Activated T-helper 2 cell treated with anti-CD3 and anti-CD28 coated beads, Interferon-gamma antibody, Interleukin-2, Interleukin-4, amounts not matched to agents 10 μg/mL and 5 μg/mL and 100 μg/mL, durations not matched to agents 14 hours and 24 hours and 36 hours (primary cell): ENCODE results near the gene UMODL1. TPM values are rescaled to one million over a fixed set of nuclear protein-coding genes. Genes with fewer than 3 reads are reported as not detected.
"Not testable (repeated sequence)": the region's sequence is repeated elsewhere in the genome, so short reads cannot be mapped to it uniquely, and the experiment has no call there.

Experiments
- DNase-seq: peaks from one replicate; pipeline ENCODE4 v3.0.0; 2021; ENCODE audit warnings: low spot score
- H3K27ac Mint-ChIP-seq: one replicate; pipeline ENCODE4 v1.8.0; 2021; ENCODE audit warnings: mixed read lengths
- H3K27me3 Mint-ChIP-seq: one replicate; pipeline ENCODE4 v1.8.0; 2021; ENCODE audit warnings: low read depth, mixed read lengths
- H3K36me3 Mint-ChIP-seq: one replicate; pipeline ENCODE4 v1.8.0; 2021; ENCODE audit warnings: low read depth, mixed read lengths
- H3K4me1 Mint-ChIP-seq: one replicate; pipeline ENCODE4 v1.8.0; 2021; ENCODE audit warnings: low read depth, mixed read lengths
- H3K4me3 Mint-ChIP-seq: one replicate; pipeline ENCODE4 v1.8.0; 2021; ENCODE audit warnings: low read depth, mild to moderate bottlenecking, moderate library complexity, mixed read lengths
- H3K9me3 Mint-ChIP-seq: one replicate; pipeline ENCODE4 v1.8.0; 2021; ENCODE audit warnings: mixed read lengths
- intact Hi-C: fragments of 100-400 bp; cut with micrococcal nuclease; formaldehyde crosslinking; loops from one replicate; pipeline ENCODE4 v1.15.1; 2023
- total RNA-seq: library from RNA; stranded (reverse); gene quantifications from 2 replicates; pipeline ENCODE4 v1.2.3, GENCODE V29; 2022

The UMODL1 gene
- total RNA-seq, 1 donor from 2014 or later = not detected

DNA sequence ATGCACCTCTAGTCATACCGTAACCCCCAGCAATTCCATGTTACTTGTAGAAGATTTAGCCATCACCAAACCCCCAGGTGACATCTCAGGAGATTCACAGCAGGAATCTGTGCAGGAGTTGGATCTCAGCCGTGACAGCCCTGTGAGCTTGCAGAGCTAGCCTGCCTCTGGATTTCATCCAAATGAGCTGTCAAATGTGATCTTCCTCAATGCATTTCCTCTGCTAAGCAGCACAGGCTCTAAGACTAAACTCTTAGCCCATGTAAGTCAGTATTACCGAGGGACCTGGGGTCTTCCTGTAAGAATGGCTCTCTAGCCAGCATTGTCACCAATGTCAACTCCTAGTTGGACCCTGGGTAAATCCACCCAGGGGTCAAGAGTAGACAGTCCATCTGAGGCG is 41.7 kb downstream of the UMODL1 start:
- Mint-ChIP-seq H3K4me3 (no peak overlapping the region), H3K27me3 (peaks cover 11% of the 10 kb centered on the region), H3K4me1 (peaks cover 11% of the 10 kb centered on the region), H3K27ac (no peak overlapping the region), H3K9me3 (no peaks in the 10 kb centered on the region), H3K36me3 (no peaks in the 10 kb centered on the region)
- DNase-seq = no peak
- intact Hi-C loops = no loop called here

DNA sequence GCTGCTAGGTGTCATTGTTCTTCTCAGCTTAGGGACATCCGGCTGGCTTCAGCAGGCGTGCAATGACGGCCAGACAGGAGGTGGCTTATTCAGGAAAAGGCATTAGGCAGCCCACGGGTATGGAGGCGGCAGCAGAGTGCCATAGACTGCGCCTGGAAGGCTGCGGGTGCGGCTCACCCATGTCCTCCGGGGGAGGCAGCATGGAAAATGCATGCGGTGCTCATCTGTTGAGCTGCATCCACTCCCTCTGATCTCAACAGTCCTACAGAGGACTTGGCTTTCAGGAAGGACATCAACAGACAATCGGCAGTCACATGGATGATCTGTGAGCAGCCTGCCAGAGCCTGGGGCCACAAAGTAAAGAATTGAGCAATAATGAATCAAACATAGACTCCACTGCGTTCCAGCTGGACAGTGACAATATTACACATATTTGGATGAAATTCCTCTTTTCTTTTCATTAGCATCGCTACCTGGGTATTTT is 42.9 kb downstream of the UMODL1 start:
- DNase-seq = no peak
- intact Hi-C loops = no loop called here
- H3K27me3 Mint-ChIP-seq = peaks cover 17% of the 10 kb centered on the region
- no peaks in the 10 kb centered on the region for H3K9me3 Mint-ChIP-seq
- H3K27ac Mint-ChIP-seq = no peak overlapping the region
- H3K4me3 Mint-ChIP-seq = no peak overlapping the region
- peaks cover 19% of the 10 kb centered on the region for H3K4me1 Mint-ChIP-seq
- H3K36me3 Mint-ChIP-seq = no peaks in the 10 kb centered on the region

DNA sequence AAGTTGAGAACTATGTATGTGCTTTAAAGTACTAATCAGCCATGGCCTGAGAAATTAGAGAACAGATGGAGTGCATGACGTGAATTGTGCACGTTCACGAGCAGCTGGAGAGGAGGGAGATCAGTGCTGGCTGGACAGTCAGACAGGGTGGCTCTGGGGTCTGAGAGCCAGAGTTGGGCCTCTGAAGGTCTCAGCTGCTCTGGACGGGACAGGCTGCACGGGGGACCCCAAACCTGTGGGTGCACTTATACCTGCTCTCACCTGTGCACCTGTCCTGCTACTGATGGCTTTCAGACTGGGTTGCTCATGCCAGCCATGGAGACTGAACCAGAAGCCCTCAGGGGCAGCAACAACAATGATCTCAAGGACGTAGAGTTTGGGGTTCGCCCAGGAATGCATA is 43.5 kb downstream of the UMODL1 start:
- intact Hi-C loops = loop anchor here (5.0 kb wide), 1 partner anchor 237 kb away; the partner anchor contains the start of gene PRDM15
- Mint-ChIP-seq H3K27ac (no peak overlapping the region), H3K27me3 (peaks cover 22% of the 10 kb centered on the region), H3K4me1 (peaks cover 26% of the 10 kb centered on the region), H3K36me3 (no peaks in the 10 kb centered on the region), H3K4me3 (no peak overlapping the region), H3K9me3 (no peaks in the 10 kb centered on the region)
- no peak for DNase-seq

DNA sequence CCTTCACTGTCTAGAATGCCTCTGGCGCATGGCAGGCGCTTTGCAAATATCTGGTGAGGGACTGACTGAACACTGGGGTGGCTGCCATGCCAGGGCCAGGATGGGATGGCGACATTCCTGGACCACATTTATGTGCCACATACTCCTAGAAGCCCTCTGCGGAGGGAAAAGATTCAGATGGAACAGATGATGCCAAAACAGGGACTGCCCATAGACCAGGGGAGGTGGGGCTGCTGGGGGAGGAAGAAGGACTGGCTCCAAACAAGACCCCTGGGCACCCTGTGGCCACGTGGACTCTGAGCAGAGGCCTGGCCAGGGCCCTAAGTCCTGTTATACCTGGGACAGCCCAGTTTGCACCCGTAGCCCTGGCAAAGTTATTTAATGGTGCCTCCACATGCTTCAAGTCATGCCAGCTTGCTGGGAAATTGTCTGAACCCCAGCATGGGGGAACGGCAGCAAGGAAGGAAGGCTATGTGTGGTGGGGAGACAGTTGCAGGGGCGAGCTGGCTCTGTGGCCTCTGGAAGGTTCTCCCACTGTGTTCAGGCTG is 44.1 kb downstream of the UMODL1 start:
- peaks cover 26% of the 10 kb centered on the region for H3K27me3 Mint-ChIP-seq

DNA sequence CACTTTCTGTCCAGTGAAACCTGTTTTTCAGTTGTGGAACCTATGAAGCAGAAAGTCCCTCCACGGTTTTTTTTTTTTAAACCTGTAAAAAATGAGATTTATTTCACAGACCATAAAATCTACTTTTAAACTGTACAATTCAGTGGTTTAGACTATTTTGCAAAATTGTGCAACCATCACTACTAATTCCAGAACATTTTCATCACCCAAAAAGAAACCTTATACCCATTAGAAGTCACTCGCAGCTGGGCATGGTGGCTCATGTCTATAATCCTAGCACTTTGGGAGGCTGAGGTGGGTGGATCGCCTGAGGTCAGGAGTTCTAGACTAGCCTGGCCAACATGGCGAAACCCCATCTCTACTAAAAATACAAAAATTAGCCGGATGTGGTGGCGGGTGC is 45.4 kb downstream of the UMODL1 start:
- not testable (repeated sequence) for H3K4me3 Mint-ChIP-seq, H3K27ac Mint-ChIP-seq, DNase-seq, H3K36me3 Mint-ChIP-seq, H3K9me3 Mint-ChIP-seq
- intact Hi-C loops = loop anchor here (2.0 to 5.0 kb wide), 2 partner anchors 239 to 504 kb away; partner anchors contain the start of gene PRDM15
- peaks cover 38% of the 10 kb centered on the region for H3K27me3 Mint-ChIP-seq
- H3K4me1 Mint-ChIP-seq = peaks cover 29% of the 10 kb centered on the region

More for the DNA sequence above, 44.1 kb downstream of the UMODL1 start:
- H3K4me1 Mint-ChIP-seq = peaks cover 26% of the 10 kb centered on the region
- no peak for DNase-seq
- H3K36me3 Mint-ChIP-seq = no peaks in the 10 kb centered on the region
- no peak overlapping the region for H3K27ac Mint-ChIP-seq
- intact Hi-C loops = loop anchor here (5.0 kb wide), 1 partner anchor 238 kb away; the partner anchor contains the start of gene PRDM15
- no peak overlapping the region for H3K4me3 Mint-ChIP-seq
- no peaks in the 10 kb centered on the region for H3K9me3 Mint-ChIP-seq

DNA sequence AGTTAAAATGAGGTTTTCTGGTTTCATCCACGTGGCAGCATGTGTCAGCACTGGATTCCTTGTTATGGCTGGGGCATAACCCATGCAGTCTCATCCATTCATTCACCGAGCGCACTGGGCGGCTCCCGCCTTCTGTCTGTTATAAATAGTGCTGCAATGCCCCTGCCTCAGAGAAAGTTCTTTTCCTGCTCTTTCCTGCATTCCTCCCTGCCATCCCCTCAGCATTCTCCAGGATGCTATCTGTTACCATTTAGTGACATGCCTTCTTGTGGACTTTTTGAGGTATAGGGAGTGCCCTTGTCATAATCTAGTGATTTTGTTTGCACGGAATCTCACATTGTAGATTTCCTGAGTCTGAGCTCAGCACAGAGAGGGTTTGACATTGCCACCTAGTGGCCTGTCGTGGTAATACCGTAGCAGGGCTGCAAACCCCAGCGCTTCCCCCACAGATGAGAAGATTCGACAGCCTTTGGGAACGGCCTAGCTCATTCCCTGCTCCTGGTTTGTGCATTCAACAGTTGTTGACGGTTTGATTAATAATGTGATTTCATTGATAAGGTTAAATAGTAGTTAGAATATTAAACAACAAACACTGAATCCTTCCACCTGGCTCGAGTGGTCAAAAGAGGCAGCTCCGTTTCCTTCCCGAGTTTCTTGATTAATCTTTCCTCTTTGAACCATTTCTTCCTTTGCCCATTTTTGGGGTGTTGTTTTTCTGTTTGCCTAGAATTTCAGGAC is 46.3 kb downstream of the UMODL1 start:
- intact Hi-C loops = loop anchor here (1.0 to 5.0 kb wide), 3 partner anchors 240 to 505 kb away; partner anchors contain the start of gene PRDM15
- H3K9me3 Mint-ChIP-seq = no peaks in the 10 kb centered on the region
- peak overlapping the region; percentile 24 for H3K27ac Mint-ChIP-seq
- H3K4me3 Mint-ChIP-seq = no peak overlapping the region
- H3K4me1 Mint-ChIP-seq = peaks cover 29% of the 10 kb centered on the region
- DNase-seq = peak; percentile 60
- peaks cover 43% of the 10 kb centered on the region for H3K27me3 Mint-ChIP-seq
- no peaks in the 10 kb centered on the region for H3K36me3 Mint-ChIP-seq

DNA sequence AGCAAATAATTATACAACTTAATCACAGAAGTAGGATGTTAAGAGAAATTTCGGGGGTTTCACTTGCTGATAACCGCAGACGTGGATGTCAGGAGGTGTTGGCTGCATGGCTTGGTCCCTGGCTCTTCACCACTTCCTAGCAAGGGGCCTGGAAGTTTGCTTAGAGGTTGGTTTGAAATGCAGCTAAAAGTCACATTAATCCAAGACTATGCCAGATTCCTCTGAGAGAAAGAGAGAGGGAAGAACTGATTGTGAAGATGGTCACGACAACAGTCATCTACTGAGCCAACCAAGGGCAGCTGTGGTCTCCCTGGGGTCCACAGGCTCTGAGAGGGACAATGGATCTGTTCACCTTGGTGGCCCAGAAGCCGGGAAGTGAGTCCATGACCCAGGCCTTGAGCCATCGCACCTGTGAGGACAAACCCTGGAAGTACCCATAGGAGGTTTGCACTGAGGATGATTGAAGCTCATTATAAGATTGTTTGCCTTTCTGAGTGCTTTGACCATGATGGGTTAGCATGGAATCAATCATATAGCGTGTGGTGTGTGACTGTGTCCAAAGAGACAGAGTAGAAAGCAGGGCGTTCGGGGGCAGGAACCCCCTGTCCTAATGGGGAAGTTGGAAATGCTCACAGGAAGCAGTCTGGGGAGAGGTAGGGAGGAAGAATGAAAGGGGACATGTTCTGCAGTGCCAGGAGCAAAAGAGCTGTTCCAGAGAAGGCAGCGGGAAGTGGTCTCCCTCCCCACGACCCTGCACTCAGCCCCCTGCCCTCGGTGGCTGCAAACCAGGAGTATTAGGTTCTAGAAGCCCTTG is 47.1 kb downstream of the UMODL1 start:
- Mint-ChIP-seq H3K4me3 (no peak overlapping the region), H3K36me3 (no peaks in the 10 kb centered on the region), H3K27me3 (peaks cover 41% of the 10 kb centered on the region), H3K27ac (no peak overlapping the region), H3K4me1 (peaks cover 29% of the 10 kb centered on the region), H3K9me3 (no peaks in the 10 kb centered on the region)
- no peak for DNase-seq
- intact Hi-C loops = loop anchor here (1.0 to 5.0 kb wide), 3 partner anchors 241 to 505 kb away; partner anchors contain the start of gene PRDM15

DNA sequence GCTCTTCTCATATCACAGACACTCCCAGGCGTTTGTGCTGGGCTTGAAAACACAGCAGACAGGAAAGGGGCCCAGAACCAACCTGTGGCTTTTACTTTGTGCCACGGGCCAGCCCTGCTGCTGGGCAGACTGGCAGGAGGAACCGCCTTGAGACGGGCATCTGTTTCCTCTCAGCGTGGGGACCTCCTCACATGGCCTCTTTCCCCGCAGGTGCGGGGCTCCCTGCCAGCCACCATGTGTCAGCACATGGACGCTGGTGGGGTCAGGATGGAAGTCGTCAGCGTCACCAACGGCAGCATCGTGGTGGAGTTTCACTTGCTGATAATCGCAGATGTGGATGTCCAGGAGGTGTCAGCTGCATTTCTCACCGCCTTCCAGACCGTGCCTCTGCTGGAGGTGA is 47.8 kb downstream of the UMODL1 start:
- Mint-ChIP-seq H3K27ac (no peak overlapping the region), H3K4me1 (peaks cover 32% of the 10 kb centered on the region), H3K4me3 (no peak overlapping the region), H3K9me3 (no peaks in the 10 kb centered on the region), H3K27me3 (peaks cover 45% of the 10 kb centered on the region), H3K36me3 (no peaks in the 10 kb centered on the region)
- DNase-seq = no peak
- intact Hi-C loops = loop anchor here (5.0 kb wide), 1 partner anchor 242 kb away; the partner anchor contains the start of gene PRDM15

DNA sequence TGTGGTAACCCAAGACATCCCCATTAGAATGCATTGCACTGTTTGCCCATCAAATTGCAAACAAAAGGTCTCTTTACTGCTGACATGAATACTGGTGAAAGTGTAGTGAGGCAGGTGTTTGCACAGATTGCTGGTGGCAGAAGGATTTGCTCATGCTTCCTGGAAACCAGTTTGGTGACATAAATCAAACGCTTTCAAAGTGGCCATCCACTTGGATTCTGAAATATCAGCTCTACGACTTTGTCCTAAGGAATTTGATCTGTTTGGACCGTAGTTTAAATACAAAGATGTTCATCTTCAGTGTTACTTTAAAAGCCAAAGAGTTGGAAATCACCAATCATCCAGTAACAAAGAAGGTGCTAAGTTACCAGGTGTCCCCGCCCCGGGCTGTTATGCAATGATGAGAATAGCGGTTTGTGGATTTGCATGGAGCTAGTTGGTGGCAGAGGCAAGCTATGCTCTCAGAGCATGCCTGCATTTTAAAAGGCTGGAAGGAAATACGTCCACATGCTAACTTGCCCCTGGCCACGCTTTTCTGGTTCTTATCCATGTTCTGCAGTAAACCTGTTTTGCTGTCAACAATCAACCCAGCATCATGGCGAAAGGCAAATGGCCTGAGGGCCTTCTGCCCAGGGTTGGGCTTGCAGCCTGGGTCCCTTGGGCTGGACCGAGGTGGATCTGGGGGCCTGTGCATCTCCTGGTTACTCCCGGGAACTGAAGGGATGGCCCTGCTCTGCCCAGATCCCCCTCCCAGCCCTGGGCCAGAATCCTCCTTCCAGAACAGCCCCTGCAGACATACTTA is 49.2 kb downstream of the UMODL1 start:
- no peak overlapping the region for H3K4me3 Mint-ChIP-seq
- peaks cover 42% of the 10 kb centered on the region for H3K27me3 Mint-ChIP-seq
- intact Hi-C loops = no loop called here
- H3K36me3 Mint-ChIP-seq = no peaks in the 10 kb centered on the region
- no peaks in the 10 kb centered on the region for H3K9me3 Mint-ChIP-seq
- no peak for DNase-seq
- peaks cover 32% of the 10 kb centered on the region for H3K4me1 Mint-ChIP-seq
- H3K27ac Mint-ChIP-seq = no peak overlapping the region

DNA sequence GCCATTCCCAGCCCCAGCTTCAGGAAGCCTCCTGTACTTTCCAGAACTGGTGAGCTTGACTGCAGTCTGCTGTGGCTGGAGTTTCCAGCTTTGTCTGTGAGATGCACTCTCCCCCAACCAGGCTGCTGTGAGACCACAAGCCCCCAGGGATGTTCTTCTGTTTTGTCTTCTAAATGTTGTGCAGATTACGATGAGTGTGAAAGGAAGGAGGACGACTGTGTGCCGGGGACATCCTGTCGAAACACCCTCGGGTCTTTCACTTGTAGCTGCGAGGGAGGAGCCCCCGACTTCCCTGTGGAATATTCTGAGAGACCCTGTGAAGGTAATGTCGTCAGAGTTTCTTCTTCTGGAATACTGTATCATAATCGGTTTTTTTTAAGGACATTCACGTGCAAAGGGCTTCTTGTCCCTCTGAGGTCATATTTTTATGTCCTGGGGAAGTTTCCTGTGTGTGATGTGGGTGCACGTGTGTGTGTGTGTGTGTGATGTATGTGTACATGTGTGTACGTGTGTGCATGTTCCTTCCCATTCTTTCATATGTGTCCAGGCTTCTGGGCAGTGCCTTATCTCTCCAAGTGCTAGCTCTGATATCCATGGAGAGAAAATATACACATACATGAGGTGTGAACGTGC is 49.9 kb downstream of the UMODL1 start:
- no peak overlapping the region for H3K27ac Mint-ChIP-seq
- intact Hi-C loops = no loop called here
- H3K4me1 Mint-ChIP-seq = peaks cover 32% of the 10 kb centered on the region
- H3K9me3 Mint-ChIP-seq = no peaks in the 10 kb centered on the region
- H3K27me3 Mint-ChIP-seq = peaks cover 42% of the 10 kb centered on the region
- H3K36me3 Mint-ChIP-seq = no peaks in the 10 kb centered on the region
- no peak overlapping the region for H3K4me3 Mint-ChIP-seq
- no peak for DNase-seq

DNA sequence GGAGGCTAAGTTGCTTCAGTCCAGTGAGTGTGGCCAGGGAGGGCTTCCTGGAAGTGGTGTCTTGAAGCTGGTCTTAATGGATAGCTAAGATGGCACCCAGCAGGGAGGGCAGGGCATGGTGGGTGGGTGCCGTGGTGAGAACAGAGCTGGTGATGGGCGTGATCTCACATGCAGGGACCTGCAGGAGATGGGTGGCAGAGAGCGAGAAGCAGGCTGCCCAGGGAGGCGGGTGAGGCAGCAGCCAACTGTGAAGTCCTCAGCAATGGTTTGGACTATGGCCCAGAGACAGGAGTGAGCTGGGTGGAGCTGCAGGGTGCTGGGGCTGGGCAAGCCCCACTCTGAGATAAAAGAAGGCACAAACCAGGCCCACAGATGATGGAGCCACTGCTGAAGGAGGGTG is 50.7 kb downstream of the UMODL1 start:
- Mint-ChIP-seq H3K4me1 (peaks cover 32% of the 10 kb centered on the region), H3K36me3 (no peaks in the 10 kb centered on the region), H3K9me3 (no peaks in the 10 kb centered on the region), H3K27me3 (peaks cover 42% of the 10 kb centered on the region), H3K4me3 (no peak overlapping the region), H3K27ac (no peak overlapping the region)
- no peak for DNase-seq
- intact Hi-C loops = no loop called here

DNA sequence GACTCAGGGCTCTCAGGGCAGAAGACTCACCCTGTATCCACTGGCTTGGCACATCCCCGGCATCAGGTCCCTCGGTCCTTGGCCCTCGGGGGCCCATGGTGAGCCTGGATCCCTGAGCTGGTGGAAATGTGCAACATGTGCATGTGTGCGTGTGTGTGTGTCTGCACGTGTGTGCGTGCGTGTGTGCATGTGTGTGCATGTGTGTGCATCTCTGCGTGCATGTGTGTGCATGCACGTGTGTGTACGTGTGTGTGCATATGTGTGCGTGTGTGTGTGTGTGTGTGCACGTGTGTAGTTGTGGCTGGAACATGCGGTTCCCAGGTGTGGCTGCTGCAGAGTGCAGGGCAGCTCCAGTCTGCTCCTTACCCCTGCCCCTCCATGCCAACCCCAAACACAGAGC is 51.3 kb downstream of the UMODL1 start:
- Mint-ChIP-seq H3K4me1 (peaks cover 26% of the 10 kb centered on the region), H3K27ac (no peak overlapping the region), H3K4me3 (no peak overlapping the region), H3K9me3 (no peaks in the 10 kb centered on the region), H3K27me3 (peaks cover 40% of the 10 kb centered on the region), H3K36me3 (no peaks in the 10 kb centered on the region)
- DNase-seq = no peak
- intact Hi-C loops = no loop called here
